HK-2 (cell line): Measurements from ENCODE around the gene KLF13.

ENCODE experiments used
- DNase-seq: peaks from one replicate; pipeline ENCODE4 v3.0.0-alpha.2; 2018; ENCODE audit not compliant: unreplicated experiment

KLF13 gene

GRCh38 chr15:31300208-31300661, 26.4 kb upstream of the KLF13 start:
- no peak for DNase-seq

GRCh38 chr15:31300981-31301672, 25.5 kb upstream of the KLF13 start:
- DNase-seq: no peak

- no peak for DNase-seq
Observed at GRCh38 chr15:31301673-31301990, 25.0 kb upstream of the KLF13 start.

- no peak for DNase-seq
Observed at GRCh38 chr15:31302029-31302657, 24.5 kb upstream of the KLF13 start.

GRCh38 chr15:31302778-31303725, 23.6 kb upstream of the KLF13 start:
- no peak for DNase-seq

- no peak for DNase-seq
Observed at GRCh38 chr15:31303726-31304648, 22.6 kb upstream of the KLF13 start.

- no peak for DNase-seq
Observed at GRCh38 chr15:31304751-31305365, 21.8 kb upstream of the KLF13 start.

GRCh38 chr15:31305375-31305774, 21.3 kb upstream of the KLF13 start:
- no peak for DNase-seq

GRCh38 chr15:31305796-31306425, 20.7 kb upstream of the KLF13 start:
- DNase-seq: no peak

- DNase-seq: no peak
Observed at GRCh38 chr15:31306426-31307269, 20.0 kb upstream of the KLF13 start.

- no peak for DNase-seq
Observed at GRCh38 chr15:31307270-31308184, 19.1 kb upstream of the KLF13 start.

- no peak for DNase-seq
Observed at GRCh38 chr15:31308185-31308639, 18.4 kb upstream of the KLF13 start.

- no peak for DNase-seq
Observed at GRCh38 chr15:31309893-31310606, 16.6 kb upstream of the KLF13 start.

- no peak for DNase-seq
Observed at GRCh38 chr15:31311735-31312619, 14.7 kb upstream of the KLF13 start.

- no peak for DNase-seq
Observed at GRCh38 chr15:31313223-31313622, 13.4 kb upstream of the KLF13 start.

- DNase-seq: no peak
Observed at GRCh38 chr15:31314380-31314779, 12.3 kb upstream of the KLF13 start.
